ENCODE measurements around the gene SUSD4.

Gene SUSD4

DNA sequence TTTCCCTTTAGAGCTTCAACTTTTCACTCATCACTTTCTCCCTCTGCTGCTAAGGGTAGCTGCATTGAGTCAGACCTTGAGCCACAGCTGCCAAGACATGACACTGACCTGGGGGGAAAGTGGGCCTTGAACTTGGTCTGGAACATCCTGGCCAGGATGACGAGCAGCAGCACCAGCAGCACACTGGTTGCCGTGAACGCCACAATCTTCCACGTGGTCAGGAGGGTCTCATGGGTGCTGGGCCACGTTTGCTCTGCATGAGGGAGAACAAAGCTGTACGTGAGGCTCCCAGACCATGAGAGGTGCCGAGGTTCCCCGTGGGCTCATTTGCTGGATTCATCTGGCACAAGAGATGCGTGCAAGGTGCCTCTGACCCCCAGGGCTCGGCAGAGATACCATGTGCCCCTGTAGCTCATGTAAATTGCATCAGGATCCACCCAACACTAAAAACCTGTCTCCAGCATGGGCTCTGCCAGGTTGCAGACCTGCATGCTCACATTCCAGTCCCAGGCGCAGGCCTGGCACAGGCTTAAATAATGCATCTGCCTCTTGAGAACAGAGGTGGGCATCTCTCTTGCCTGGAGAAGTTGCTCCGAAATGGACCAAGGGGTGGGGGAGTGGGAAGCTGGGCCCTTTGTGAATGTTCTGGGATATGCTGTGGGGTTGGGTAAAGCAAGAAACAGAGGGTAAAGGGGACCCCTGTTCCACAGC lies 136.3 kb downstream of the SUSD4 start:
- no peak for DNase-seq

DNA sequence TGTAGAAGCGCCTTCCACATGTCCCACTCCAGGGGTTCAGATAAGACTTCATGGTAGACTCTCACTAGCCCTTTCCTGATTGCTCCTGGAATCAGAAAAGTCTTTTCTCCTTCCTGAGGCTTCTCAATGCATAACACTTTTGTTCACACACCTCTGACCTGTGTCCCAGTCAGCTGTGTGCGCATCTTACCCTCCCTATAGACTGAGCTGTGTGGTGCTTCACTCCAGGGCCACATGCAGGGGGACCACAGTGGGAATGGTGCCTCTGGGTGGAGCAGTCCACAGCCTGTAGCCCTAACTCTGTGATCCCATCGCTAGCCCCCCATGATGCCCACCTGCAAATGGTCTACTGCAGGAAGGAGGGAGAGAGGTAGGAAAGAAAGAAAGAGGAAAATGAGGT lies 136.9 kb downstream of the SUSD4 start:
- DNase-seq: no peak

DNA sequence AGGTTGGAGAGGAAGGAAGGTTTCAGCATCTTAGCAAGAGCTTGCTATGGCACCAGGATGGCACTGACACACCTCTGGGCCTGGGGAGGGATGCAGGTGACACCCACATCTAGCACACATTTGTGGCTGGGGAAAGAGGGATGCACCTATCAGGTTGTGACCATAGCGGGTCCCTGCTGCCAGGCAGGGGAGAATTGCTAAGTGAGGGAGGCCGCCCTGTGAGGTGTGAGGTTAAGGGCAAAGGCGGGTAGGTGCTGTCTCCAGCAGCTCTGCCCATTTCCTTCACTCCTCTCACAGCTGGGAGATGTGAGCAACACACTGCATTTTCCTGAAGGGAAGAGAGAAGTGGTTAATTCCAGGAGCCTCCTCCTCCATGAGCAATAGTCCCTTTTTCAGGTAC lies 137.7 kb downstream of the SUSD4 start:
- DNase-seq: no peak

DNA sequence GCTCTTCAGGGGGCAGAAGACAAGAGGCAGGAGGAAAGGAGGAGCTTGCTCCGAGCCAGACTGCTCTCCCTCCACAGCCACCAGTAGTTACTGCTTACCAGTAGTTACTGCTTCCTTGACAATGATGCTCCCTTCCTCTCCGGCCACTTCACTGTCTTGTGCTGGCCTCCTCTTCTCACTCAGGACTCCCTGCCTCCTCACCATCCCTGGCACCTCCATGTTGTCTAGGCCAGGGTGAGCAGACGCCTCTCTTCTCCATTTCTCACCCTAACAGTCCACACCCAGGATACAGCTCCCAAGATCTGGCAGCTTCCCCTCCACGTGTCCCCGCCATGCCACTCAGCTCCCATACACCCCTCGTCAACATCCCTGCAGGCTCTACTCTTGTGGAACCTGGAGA lies 138.5 kb downstream of the SUSD4 start:
- no peak for DNase-seq

DNA sequence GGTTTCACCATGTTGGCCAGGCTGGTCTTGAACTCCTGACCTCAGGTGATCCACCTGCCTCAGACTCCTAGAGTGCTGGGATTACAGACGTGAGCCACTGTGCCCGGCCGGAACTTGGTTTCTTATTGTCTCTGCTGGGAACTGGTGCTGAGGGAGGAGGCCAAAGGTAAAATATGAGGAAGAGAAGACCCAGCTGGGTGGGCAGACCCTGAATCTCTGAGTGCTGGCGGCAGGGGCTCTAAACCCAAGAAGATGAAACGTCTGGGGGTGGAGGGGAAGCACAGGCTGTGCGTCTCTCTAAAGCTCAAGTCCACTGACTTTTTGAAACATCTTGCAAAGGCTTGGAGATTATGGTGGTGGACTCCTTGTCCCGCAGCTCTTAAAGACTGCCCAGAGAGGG lies 138.9 kb downstream of the SUSD4 start:
- no peak for DNase-seq

DNA sequence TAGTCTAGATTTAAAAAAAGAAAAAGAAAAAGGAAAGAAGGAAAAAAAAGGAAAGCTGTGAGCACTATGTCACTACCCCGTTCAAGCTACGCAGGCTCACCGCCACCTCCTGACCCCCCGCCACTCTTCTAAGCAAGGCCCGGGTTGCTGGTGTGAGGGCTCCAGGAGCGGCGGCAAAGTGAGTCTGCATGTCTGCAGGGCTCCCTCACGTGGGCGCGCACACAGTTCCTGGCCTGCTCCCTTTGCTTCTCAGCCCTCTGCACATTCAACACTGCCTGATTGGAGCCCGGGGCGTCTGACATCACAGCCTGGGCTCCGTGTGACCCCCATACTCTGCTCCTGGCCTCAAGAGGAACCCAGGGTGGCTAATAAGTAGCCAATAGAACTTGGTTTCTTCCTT lies 139.5 kb downstream of the SUSD4 start:
- DNase-seq: peak; percentile 9

DNA sequence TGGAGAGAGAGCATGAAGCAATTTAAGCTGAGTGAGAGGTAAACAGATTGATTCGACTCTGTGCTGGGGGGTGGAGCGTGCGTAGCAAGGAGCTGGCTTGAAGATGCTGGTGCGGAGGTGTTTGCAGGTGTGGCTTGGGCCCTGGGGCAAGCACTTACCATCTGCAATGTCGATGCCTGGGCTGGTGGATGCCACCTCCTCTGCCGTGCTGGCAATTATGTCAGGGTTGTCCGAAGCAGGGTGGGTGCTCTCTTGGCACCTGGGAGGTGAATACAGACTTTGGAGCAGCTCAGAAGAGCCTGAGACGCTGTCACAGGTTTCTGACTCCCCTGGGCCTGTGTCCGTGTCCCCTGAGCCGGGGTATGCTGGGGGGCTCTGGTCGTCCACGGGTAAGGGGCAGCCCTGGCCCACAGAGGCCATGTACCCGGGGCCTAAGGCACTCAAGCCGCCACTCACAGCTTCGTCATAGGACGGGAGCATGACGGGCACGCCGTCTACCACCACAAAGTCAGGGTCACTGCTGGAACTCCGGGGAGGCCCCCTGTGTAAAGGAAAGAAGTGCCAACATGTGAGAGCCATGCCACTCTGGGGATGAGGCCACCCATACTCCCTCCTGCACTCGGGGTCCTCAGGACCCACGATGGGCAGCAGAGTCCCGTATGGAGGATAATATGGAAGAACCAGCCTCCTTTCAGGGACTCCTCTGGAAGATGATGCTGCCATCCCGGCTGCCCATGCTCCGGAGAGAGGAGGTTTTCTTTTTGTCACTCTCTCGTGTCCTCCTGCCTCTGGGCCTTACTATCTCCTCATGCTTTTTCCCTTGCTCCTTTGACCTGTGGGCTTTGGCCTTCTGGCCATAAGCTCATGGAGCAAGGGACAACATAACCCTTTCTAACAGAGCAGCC lies 140.6 kb downstream of the SUSD4 start:
- no peak for DNase-seq

DNA sequence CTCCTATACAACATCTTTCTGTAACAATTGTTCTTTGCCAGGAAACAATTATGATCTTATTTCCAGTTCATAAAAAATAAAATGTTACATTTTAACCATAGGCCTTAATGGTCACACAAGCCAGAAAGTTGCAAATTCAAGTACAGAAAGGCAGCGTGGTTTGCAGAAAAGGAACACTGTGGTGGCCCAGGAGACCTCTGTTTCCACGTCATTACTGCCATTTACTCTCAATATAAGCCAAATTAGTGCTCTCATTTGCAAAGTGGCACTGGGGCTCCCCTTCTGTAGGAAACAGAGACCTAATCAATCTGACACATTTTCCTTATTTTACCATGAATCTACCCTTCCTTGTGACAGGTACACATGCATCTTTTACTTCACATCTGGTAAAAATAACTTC lies 141.6 kb downstream of the SUSD4 start:
- DNase-seq: no peak

DNA sequence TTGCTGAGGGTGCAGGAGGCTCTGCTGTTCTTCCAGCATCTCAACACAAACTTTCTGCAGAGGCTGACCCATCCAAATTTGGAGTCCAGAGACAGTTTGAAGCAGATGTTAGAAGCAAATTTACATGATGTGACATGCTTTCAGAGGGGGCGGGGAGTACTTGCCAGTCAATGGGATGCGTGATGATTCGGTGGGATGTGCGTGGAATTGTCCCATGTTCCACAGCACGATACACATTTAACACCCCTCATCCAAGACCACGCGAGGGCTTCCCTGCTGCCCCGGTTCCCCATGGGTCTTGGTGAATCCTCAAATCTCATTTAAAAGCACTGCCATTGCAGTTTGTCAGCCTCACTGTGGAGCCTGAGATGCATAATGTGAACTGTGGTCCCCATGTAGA lies 142.3 kb downstream of the SUSD4 start:
- DNase-seq: no peak

DNA sequence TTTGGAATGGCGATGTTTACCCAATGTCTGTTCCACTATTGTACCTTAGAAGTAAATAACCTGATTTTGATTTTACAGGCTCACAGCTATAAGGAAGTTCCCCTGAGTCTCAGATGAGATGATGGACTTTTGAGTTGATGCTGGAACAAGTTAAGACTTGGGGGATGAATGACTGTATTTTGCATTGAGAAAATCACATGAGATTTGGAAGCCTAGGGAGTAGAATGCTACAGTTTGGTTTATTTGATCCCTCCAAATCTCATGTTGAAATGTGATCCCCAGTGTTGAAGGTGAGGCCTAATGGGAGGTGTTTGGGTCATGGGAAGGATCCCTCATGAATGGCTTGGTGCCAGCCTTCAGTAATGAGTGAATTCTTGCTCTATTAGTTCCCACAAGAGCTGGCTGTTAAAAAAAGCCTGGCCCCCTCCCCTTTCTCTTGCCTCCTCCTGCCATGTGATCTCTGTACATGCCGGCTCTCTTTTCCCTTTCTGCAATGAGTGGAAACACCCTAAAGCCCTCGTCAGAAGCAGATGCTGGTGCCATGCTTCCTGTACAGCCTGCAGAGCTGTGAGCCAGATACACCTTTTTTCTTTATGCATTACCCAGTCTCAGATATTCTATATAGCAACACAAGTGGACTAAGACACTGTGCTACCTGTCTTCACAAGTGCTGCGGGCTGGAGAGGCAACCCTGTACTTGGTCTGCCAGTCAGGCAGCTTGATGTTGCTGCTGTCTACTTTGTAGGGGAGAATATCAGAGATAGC lies 143.9 kb downstream of the SUSD4 start:
- no peak for DNase-seq

DNA sequence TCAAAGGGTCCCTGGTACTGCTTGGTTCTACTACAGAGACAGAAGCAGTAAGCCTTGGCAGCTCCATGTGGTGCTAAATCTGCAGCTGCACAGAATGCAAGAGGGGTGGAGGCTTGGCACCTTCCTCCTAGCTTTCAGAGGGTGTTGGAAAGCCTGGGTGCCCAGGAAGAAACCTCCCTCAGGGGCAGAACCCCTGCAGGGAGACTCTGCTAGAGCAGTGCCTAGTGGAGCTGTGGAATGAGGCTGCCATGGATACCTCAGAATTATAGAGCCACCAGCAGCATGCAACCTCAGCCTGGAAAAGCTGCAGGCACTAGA lies 144.7 kb downstream of the SUSD4 start:
- DNase-seq: no peak

DNA sequence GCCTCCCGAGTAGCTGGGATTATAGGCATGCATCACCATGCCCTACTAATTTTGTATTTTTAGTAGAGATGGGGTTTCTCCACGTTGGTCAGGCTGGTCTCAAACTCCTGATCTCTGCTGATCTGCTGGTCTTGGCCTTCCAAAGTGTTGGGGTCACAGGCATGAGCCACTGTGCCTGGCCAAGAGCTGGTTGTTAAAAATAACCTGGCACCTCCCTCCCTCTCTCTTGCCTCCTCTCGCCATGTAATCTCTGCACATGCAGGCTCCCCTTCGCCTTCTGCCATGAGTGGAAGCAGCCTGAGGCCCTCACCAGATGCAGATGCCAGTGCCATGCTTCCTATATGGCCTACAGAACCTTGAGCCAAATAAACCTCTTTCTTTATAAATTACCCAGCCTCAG lies 146.2 kb downstream of the SUSD4 start:
- no peak for DNase-seq

DNA sequence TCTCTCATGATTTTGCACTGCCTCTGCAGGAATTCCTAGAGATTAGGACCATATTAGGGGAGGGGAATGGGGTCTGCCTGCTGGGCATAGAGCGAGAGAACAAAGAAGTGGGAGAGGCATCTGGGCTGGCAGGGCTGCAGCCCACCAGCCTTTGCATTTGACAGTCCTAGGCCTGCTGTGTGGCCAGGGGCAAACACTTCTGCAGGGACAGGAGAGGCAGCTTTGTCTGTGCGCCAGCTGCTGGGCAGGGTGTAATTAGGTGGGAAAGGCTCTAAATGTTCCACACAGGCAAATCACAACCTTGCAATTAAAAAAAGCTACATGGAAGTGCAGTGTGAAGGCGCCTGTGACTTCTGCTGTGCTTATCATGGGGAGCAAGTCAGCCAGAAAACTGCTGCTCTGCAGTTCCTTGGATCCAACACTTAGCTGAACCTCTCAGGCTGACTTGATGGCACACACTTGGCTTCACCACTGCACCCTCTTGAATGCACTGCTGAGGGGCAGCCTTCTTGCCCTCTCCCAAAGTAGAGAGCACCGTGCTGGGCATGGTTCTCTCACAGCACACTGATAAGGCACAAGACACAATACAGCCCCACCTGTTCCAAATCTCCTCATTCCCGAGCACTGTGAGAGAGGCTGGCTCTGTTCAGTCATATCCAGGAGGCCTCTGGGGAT lies 147.3 kb downstream of the SUSD4 start:
- DNase-seq: no peak

DNA sequence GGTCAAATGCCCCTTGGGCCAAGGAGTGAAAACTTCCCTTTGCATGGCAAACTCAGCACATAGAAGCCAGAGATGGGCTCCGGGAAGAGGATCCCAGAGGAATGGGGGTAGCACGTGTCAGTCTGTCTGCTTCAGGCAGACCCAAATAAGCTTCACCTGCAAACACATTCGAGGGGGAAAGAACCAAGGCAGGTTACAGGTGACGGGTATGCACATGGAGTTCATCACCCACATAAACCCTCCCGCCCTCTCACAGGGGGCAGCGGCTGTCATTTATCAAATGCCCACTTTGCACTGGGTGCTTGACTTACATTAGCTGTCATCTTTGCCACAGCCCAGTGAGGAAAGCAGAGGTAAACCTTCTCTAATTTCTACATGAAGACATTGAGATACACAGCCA lies 147.9 kb downstream of the SUSD4 start:
- DNase-seq: no peak

DNA sequence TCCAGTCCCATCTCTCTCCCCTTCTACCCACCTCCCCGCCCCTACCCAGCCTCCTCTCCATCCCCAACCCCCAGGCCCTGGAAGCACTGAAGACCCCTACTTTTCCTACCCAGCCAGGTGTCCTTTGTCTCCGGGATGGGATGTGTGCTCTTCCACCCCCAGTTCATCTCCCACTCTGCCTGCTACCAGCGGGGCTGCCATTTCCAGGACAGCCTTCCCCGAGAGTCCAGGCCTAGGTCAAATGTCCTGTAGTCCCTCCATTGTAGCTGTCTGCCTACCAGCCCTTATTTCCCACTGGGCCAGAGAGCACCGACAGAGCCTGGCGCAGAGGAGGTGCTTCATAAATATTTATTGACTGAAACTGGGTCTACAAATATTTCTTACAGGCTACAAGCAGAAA lies 148.9 kb downstream of the SUSD4 start:
- no peak for DNase-seq

DNA sequence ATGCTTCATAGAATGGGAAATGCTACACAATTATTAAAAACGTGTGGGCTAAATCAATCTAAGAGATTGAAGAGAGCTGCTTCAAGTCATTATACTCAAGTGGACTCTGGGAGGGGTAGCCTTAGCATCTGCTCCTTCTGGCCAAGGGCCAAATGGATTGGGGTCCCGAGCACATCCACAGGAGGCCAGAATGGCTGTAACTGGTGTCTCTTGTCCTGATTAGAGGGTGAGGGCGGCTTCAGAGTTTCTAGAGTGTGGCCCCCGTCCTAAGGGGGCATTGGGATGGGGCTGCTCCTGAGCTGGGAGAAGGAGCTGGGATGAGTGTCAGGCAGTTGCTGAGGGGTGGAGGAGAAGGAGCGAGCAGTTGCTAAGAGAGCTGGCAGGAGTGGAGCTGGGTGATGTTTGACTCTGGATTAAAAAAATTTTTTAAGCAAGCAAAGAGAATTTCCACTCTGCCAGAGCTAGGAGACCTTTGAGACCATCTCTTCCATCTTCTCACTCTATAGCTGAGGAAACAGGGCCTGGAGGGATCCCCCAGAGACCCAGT lies 149.6 kb downstream of the SUSD4 start:
- DNase-seq: no peak

DNA sequence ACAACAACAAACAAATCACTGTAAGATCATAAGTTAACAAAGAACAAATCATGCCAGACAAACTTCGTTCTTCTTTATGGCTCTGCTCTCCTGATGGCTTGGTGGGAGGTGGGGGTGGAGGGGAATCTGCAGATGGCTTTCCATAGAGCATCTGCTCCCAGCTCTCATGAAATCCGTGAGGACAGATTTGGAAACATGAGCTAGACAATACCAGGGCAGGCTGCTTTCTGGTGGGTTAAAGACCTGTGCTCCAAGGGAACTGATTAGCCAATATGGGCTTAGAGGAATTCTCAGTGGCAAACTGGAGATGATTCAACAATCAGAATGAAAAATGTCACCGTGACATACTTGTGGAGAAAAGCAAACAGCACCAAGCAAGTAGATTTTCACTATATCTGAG lies 151.5 kb downstream of the SUSD4 start:
- no peak for DNase-seq

DNA sequence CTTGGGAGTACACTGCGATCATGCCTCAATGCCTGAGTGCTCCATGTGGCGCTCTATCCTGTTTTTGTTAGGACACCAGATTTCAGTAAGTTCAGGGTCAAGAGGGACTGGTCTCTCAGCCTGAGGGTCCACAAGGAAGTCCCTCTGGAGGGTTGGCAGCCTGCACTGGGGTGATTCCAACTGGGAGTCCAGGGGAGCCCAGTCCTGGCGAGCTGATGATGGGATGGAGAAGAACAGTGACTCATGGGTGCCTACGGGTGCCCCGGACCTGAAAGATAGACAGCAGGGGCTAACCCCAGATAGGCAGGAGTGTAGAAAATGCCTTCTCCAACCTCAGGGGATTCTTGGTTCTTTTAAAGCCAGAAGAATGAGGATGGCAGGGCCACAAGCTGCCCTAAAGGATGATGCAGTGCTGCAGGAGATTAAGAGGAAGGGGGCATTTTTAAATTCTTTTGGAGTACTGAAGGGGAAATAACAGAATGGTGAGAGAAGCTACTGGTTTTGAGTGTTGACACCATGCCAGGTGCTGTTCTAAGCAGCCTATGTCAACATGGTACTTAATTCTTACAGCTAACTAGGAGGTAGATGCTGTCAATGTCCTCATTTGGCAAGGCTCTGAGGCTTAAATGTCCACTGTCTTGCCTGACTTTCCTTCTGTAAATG lies 152.5 kb downstream of the SUSD4 start:
- DNase-seq: no peak

DNA sequence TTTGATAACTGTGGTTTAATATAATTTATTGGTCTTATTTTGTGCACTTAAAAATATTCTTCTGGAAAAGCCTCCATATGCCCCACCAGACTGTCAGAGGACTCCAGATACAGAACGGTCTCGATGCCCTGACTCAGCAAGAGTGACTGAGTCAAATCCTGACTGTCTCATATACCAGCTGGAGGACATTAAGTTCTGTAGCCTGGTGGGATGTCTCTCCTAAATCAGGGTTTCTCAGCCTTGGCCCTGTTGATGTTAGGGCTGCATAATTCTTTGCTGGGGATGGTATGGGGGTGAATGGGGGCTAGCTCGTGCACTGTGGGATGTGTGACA lies 153.2 kb downstream of the SUSD4 start:
- no peak for DNase-seq

DNA sequence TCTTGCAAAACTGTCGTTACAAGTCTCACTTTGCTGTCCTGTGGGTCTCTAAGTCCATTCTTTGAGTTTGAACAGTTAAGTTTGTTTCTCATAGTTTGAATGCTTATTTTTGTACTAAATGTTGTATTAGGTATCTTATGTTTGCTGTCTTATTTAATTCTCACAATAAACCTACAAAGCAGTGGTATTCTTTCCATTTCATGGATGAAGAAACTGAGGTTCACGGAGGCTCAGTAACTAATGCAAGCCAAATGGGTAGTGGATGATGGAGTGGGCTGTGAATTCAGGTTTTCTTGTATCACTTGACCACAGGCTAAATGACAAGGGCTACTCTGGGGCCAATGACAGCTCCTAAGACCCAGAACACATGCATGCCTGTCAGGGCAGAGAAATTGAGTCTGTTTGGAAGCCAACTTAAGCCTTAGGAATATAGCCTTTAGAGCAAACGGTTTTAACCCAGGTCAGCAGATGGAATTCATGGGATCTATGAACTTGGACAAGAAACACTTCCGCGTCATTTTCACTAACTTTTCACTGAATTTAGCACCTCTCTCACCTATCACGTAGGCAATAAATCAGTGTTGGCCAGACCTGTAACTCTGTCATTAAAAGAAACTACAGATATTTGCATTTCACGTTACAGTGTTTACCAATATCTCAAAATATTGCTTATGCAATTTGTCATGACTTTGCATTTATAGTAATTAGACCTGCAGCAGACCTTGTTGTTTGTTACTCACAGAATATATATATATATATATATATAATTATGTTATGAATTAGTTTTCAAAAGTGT lies 153.8 kb downstream of the SUSD4 start:
- no peak for DNase-seq

DNA sequence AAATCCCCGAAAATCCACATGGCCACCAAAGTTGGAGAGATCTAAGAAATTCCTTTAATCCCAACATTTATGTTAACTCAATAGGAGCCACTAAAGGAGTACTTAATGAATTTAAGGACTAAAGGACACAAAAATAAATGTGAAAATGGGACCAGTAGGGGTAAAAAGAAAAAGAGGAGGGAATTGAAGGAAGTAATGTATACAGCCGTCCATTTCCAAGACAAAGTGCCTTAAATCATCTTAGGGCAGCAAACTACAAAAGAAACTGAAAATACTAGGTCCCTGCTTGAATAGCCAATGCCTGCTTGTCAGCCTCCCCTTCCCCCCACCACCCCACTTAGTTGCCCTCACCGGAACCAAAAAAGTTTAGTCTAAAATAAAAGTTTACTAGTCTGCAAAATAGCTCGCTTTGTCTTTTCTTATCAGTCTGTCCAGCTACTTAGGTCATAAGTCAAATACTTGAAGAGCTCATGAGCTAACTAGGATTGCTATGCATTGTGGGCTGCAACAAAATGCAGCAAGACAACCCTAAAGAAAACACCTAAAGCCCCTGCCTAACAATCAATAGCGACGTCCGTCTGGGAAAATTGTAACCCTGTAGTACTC lies 154.6 kb downstream of the SUSD4 start:
- DNase-seq: no peak

All from hematopoietic multipotent progenitor cell treated with erythropoietin and hydrocortisone succinate and interleukin-3 and kit ligand, for 4 days (in vitro differentiated cells).